ENCODE measurements around the gene MAP2K4.

MAP2K4 gene

DNA sequence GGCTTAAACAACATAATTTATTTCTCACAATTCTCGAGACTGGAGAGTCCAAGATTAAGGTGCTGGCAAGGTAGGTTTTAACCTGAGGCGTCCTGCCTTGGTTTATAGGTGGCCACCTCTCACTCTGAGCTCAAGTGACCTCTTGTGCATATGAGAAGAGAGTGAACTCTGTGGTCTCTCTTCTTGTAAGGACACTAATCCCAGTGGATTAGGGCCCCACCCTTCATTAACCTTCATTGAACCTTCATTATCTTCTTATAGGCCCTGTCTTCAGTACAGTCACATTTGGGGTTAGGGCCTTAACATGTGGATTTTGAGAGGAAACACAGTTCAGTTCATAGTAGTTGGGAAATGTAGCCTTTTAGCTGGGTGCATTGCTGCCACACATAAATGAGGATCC is 57.1 kb downstream of the MAP2K4 start (continued):
- TF ChIP-seq, protein P1, sequence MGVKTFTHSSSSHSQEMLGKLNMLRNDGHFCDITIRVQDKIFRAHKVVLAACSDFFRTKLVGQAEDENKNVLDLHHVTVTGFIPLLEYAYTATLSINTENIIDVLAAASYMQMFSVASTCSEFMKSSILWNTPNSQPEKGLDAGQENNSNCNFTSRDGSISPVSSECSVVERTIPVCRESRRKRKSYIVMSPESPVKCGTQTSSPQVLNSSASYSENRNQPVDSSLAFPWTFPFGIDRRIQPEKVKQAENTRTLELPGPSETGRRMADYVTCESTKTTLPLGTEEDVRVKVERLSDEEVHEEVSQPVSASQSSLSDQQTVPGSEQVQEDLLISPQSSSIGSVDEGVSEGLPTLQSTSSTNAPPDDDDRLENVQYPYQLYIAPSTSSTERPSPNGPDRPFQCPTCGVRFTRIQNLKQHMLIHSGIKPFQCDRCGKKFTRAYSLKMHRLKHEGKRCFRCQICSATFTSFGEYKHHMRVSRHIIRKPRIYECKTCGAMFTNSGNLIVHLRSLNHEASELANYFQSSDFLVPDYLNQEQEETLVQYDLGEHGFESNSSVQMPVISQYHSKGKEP (tag by site-specific recombination; IDR thresholded peaks at IDR 0.05): no peak
- TF ChIP-seq ZNF677 (tag by site-specific recombination; IDR thresholded peaks at IDR 0.05): no peak
- TF ChIP-seq, protein P2, sequence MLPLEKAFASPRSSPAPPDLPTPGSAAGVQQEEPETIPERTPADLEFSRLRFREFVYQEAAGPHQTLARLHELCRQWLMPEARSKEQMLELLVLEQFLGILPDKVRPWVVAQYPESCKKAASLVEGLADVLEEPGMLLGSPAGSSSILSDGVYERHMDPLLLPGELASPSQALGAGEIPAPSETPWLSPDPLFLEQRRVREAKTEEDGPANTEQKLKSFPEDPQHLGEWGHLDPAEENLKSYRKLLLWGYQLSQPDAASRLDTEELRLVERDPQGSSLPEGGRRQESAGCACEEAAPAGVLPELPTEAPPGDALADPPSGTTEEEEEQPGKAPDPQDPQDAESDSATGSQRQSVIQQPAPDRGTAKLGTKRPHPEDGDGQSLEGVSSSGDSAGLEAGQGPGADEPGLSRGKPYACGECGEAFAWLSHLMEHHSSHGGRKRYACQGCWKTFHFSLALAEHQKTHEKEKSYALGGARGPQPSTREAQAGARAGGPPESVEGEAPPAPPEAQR (tag by site-specific recombination; IDR thresholded peaks at IDR 0.05): no peak
- no peak for TF ChIP-seq TCF7L2 (IDR thresholded peaks at IDR 0.05; ENCODE audit: borderline replicate concordance, low read depth, low read length)

DNA sequence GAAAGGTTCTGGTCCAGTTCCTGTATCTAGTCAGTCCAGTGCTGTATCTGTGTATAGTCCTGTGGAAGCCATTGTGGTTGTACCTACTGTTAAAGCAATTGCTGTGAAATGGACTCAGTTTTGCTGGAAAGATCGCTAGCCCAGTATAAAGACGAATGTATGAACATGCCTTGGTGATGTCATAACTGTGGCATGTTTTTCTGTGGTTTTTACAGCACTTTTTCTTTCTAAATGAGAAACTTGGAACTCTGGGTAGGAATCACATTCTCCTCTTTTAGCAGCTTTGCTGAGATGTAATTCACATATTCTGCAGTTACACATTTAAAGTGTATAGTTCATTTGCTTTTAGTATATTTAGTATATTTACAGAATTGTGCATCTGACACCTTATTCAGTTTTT is 58.1 kb downstream of the MAP2K4 start:
- Histone ChIP-seq H3K4me1 (ENCODE audit: control insufficient read depth, insufficient read depth, low read length) (peaks cover 2% of the 10 kb centered on the region; the same call in 1 of the 2 replicates), H3K27ac (ENCODE audit: extremely low read depth, low read depth, low read length) (no peak overlapping the region), H3K4me3 (ENCODE audit: low read depth, low read length) (no peak overlapping the region), H3K36me3 (ENCODE audit: control insufficient read depth in 2 of 2, insufficient read depth in 1 of 2, low read length in 2 of 2) (peaks cover 0 to 44% of the 10 kb centered on the region in 2 experiments), H3K9me3 (ENCODE audit: control insufficient read depth, insufficient read depth, low read depth, low read length) (no peaks in the 10 kb centered on the region)
- POLR2A ChIA-PET: interaction anchor here (1.1 to 1.2 kb wide), 2 partner anchors 58 to 81 kb away, joined by 3 to 6 read pairs; partner anchors contain the start of genes MAP2K4 and ZNF18
- TF ChIP-seq, protein P3, sequence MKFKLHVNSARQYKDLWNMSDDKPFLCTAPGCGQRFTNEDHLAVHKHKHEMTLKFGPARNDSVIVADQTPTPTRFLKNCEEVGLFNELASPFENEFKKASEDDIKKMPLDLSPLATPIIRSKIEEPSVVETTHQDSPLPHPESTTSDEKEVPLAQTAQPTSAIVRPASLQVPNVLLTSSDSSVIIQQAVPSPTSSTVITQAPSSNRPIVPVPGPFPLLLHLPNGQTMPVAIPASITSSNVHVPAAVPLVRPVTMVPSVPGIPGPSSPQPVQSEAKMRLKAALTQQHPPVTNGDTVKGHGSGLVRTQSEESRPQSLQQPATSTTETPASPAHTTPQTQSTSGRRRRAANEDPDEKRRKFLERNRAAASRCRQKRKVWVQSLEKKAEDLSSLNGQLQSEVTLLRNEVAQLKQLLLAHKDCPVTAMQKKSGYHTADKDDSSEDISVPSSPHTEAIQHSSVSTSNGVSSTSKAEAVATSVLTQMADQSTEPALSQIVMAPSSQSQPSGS (tag by site-specific recombination; IDR thresholded peaks at IDR 0.05; ENCODE audit: low read depth): peak; percentile 47; the same call in 1 of the 2 replicates
- no peak for TF ChIP-seq ZNF19 (tag by site-specific recombination; IDR thresholded peaks at IDR 0.05; ENCODE audit: low read depth)
- no peak for TF ChIP-seq ZFP37 (tag by site-specific recombination; IDR thresholded peaks at IDR 0.05)
- peak; percentile 43; the same call in 1 of the 2 replicates for TF ChIP-seq ZNF629 (tag by site-specific recombination; IDR thresholded peaks at IDR 0.05)
- no peak for TF ChIP-seq GLI4 (tag by site-specific recombination; IDR thresholded peaks at IDR 0.05)
- TF ChIP-seq, protein P4, sequence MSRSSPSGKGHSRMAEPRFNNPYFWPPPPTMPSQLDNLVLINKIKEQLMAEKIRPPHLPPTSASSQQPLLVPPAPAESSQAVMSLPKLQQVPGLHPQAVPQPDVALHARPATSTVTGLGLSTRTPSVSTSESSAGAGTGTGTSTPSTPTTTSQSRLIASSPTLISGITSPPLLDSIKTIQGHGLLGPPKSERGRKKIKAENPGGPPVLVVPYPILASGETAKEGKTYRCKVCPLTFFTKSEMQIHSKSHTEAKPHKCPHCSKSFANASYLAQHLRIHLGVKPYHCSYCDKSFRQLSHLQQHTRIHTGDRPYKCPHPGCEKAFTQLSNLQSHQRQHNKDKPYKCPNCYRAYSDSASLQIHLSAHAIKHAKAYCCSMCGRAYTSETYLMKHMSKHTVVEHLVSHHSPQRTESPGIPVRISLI (tag by site-specific recombination; IDR thresholded peaks at IDR 0.05): peak; percentile 53; the same call in 1 of the 2 replicates
- TF ChIP-seq KLF7 (tag by site-specific recombination; IDR thresholded peaks at IDR 0.05; ENCODE audit: borderline replicate concordance): no peak
- no peak for TF ChIP-seq ZNF549 (tag by site-specific recombination; IDR thresholded peaks at IDR 0.05)
- TF ChIP-seq, protein P5, sequence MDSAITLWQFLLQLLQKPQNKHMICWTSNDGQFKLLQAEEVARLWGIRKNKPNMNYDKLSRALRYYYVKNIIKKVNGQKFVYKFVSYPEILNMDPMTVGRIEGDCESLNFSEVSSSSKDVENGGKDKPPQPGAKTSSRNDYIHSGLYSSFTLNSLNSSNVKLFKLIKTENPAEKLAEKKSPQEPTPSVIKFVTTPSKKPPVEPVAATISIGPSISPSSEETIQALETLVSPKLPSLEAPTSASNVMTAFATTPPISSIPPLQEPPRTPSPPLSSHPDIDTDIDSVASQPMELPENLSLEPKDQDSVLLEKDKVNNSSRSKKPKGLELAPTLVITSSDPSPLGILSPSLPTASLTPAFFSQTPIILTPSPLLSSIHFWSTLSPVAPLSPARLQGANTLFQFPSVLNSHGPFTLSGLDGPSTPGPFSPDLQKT (IDR thresholded peaks at IDR 0.05; ENCODE audit: borderline replicate concordance, low read depth, low read length): no peak
- CTCF ChIA-PET: interaction anchor here (0.6 to 1.0 kb wide), 5 partner anchors 8 to 1624 kb away, joined by 3 to 6 read pairs (median 4); no protein-coding TSS in a partner anchor

DNA sequence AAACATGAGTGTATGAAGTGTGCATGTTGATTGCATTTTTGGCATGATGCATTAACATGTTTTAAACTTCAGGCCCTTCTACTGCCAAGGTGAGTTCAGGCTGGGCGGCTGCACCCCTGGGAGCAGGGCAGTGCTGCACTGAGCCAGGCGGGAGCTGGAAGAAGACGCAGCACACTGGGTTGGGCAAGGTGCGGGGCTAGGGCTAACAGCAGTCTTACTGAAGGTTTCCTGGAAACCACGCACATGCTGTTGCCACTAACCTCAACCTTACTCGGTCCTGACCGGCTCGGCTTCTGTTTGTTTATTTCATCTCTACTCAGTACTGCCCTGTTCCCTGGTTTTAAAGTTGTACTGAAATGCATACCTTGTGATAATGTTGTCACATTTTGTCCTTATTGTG is 61.0 kb downstream of the MAP2K4 start:
- peaks cover under 1 to 47% of the 10 kb centered on the region in 2 experiments for H3K36me3 ChIP-seq (ENCODE audit: control insufficient read depth in 2 of 2, insufficient read depth in 1 of 2, low read length in 2 of 2)
- H3K4me1 ChIP-seq (ENCODE audit: control insufficient read depth, insufficient read depth, low read length): peaks cover 2% of the 10 kb centered on the region
- ChIA-PET CTCF (no interaction called here), POLR2A (no interaction called here)
- no peak overlapping the region for H3K4me3 ChIP-seq (ENCODE audit: low read depth, low read length)
- no peak overlapping the region for H3K27ac ChIP-seq (ENCODE audit: extremely low read depth, low read depth, low read length)
- no peaks in the 10 kb centered on the region for H3K9me3 ChIP-seq (ENCODE audit: control insufficient read depth, insufficient read depth, low read depth, low read length)
- TF ChIP-seq ZNF292 (tag by site-specific recombination; IDR thresholded peaks at IDR 0.05; ENCODE audit: borderline replicate concordance, low read depth) (no peak), ZNF302 (tag by site-specific recombination; IDR thresholded peaks at IDR 0.05; ENCODE audit: low read depth) (no peak), ZNF792 (tag by site-specific recombination; IDR thresholded peaks at IDR 0.05) (no peak), ZNF521 (tag by site-specific recombination; IDR thresholded peaks at IDR 0.05) (no peak)
- TF ChIP-seq, protein P3 (tag by site-specific recombination; IDR thresholded peaks at IDR 0.05; ENCODE audit: low read depth): no peak
